GM10248 (cell line): ENCODE results near the gene RIN1.

Source experiments
- CTCF ChIA-PET: fragments of 300-600 bp; sonication (Branson Sonifier 250); formaldehyde crosslinking; extraction: SDS; loops from one replicate; lab custom pipeline; 2021; ENCODE audit warnings: antibody characterized with exemption; lab: Yijun Ruan, JAX
- POLR2A ChIA-PET: fragments of 350-650 bp; sonication (Branson Sonifier 250); formaldehyde crosslinking; extraction: SDS; loops from one replicate; lab custom pipeline; 2020; ENCODE audit warnings: antibody characterized with exemption; lab: Yijun Ruan, JAX
- DNase-seq: peaks from one replicate; pipeline ENCODE4 v3.0.0; 2012; ENCODE audit errors: extremely low spot score
- CTCF ChIP-seq: IDR thresholded peaks from 2 replicates; pipeline ENCODE4 v1.5.1; 2012; ENCODE audit warnings: mild to moderate bottlenecking, low read depth; ENCODE audit errors: extremely low read depth, missing control alignments, control extremely low read depth

Gene RIN1

GRCh38 chr11:66315498-66315885 is 20.7 kb downstream of the RIN1 start:
- no peak for TF ChIP-seq CTCF
- ChIA-PET CTCF (interaction anchor here (0.7 to 1.6 kb wide), 7 partner anchors 11 to 74 kb away, joined by 3 to 4 read pairs (median 3); no protein-coding TSS in a partner anchor), POLR2A (no interaction called here)
- DNase-seq = no peak

GRCh38 chr11:66314561-66315497 is 21.4 kb downstream of the RIN1 start:
- ChIA-PET POLR2A (no interaction called here), CTCF (interaction anchor here (0.7 to 1.3 kb wide), 6 partner anchors 12 to 75 kb away, joined by 3 to 4 read pairs (median 3); no protein-coding TSS in a partner anchor)
- no peak for DNase-seq
- no peak for TF ChIP-seq CTCF

GRCh38 chr11:66314186-66314501 is 22.1 kb downstream of the RIN1 start:
- TF ChIP-seq CTCF = no peak
- CTCF ChIA-PET = interaction anchor here (1.5 to 5.9 kb wide), 3 partner anchors 18 to 102 kb away, joined by 4 to 126 read pairs (median 47); partner anchors contain the start of gene RIN1
- no peak for DNase-seq
- POLR2A ChIA-PET = no interaction called here

GRCh38 chr11:66313321-66314185 is 22.7 kb downstream of the RIN1 start:
- CTCF ChIA-PET = interaction anchor here (1.0 to 5.9 kb wide), 19 partner anchors 12 to 125 kb away, joined by 3 to 126 read pairs (median 7); partner anchors contain the start of genes BRMS1, MRPL11, NPAS4 and RIN1
- POLR2A ChIA-PET = interaction anchor here (1.2 to 1.6 kb wide), 2 partner anchors 21 to 25 kb away, joined by 4 to 14 read pairs; partner anchors contain the start of gene YIF1A
- TF ChIP-seq CTCF = no peak
- DNase-seq = no peak

- TF ChIP-seq CTCF = no peak
- POLR2A ChIA-PET = interaction anchor here (0.7 to 1.6 kb wide), 4 partner anchors 22 to 365 kb away, joined by 3 to 14 read pairs (median 4); partner anchors contain the start of genes RBM4B and YIF1A
- CTCF ChIA-PET = interaction anchor here (0.7 to 5.9 kb wide), 29 partner anchors 9 to 126 kb away, joined by 3 to 126 read pairs (median 5); partner anchors contain the start of genes BRMS1, MRPL11, NPAS4 and RIN1
- peak; percentile 98 for DNase-seq
Measured at GRCh38 chr11:66312549-66313320, 23.5 kb downstream of the RIN1 start.
